Choroid plexus epithelial cell (primary cell): ENCODE data around the gene DIAPH3.

Source experiments
- DNase-seq: peaks from one replicate; pipeline ENCODE4 v3.0.0-alpha.2; 2010; ENCODE audit warnings: low read depth
- H3K4me3 ChIP-seq: 2 replicates; pipeline ENCODE4 v1.5.1; 2011; ENCODE audit warnings: low read depth, mild to moderate bottlenecking, control low read depth, low read length, moderate library complexity
- CTCF ChIP-seq: conservative IDR thresholded peaks from 2 replicates; pipeline ENCODE4 v1.5.1; 2011; ENCODE audit warnings: low read depth, mild to moderate bottlenecking, control low read depth, inconsistent platforms, low read length, moderate library complexity

Gene DIAPH3

GRCh38 chr13:59790626-59791025 is 373.1 kb downstream of the DIAPH3 start:
- no peak overlapping the region for H3K4me3 ChIP-seq
- TF ChIP-seq CTCF, result no peak
- peak; percentile 59 for DNase-seq

GRCh38 chr13:59789558-59789957 is 374.2 kb downstream of the DIAPH3 start:
- no peak for TF ChIP-seq CTCF
- no peak for DNase-seq
- no peak overlapping the region for H3K4me3 ChIP-seq

GRCh38 chr13:59787679-59788078 is 376.0 kb downstream of the DIAPH3 start:
- DNase-seq, result no peak
- H3K4me3 ChIP-seq, result no peak overlapping the region
- no peak for TF ChIP-seq CTCF

GRCh38 chr13:59782696-59783095 is 381.0 kb downstream of the DIAPH3 start:
- DNase-seq, result no peak
- TF ChIP-seq CTCF, result no peak
- H3K4me3 ChIP-seq, result no peak overlapping the region

GRCh38 chr13:59780058-59780457 is 383.7 kb downstream of the DIAPH3 start:
- DNase-seq, result no peak
- no peak for TF ChIP-seq CTCF
- H3K4me3 ChIP-seq, result no peak overlapping the region

GRCh38 chr13:59776924-59777690 is 386.6 kb downstream of the DIAPH3 start:
- no peak overlapping the region for H3K4me3 ChIP-seq
- peak; percentile 85 for DNase-seq

More at GRCh38 chr13:59776924-59777690, 386.6 kb downstream of the DIAPH3 start:
- no peak for TF ChIP-seq CTCF
